Lung (tissue), 12 donors: ENCODE measurements around the gene MELTF. TPM values are rescaled to one million over a fixed set of nuclear protein-coding genes. Genes with fewer than 3 reads are reported as not detected.

Experiments used
- ATAC-seq: fragments of 200-7000 bp; cut with Tn5 transposase; one replicate; pipeline ENCODE4 v1.9.1; 2020; ENCODE audit warnings: moderate number of reproducible peaks; ENCODE audit not compliant: insufficient read depth, low FRiP score
- DNase-seq, 3 donors: peaks; one replicate each; pipeline ENCODE4 v3.0.0-alpha.2; 2013 to 2017
- H3K27ac ChIP-seq, 2 donors: one replicate each; pipeline ENCODE4 v1.5.1; 2013; ENCODE audit warnings: mild to moderate bottlenecking in 2 of 2, moderate library complexity in 2 of 2, control low read depth in 1 of 2, inconsistent platforms in 1 of 2, low read depth in 1 of 2, low read length in 1 of 2
- H3K27me3 ChIP-seq, 3 donors: one replicate each; pipeline ENCODE4 v1.5.1; 2013; ENCODE audit warnings: low read length in 2 of 3; ENCODE audit not compliant: control insufficient read depth in 3 of 3, insufficient read depth in 3 of 3
- H3K36me3 ChIP-seq, 4 donors: one replicate each; pipeline ENCODE4 v1.5.1; 2013; ENCODE audit warnings: low read length in 4 of 4, mild to moderate bottlenecking in 1 of 4, moderate library complexity in 1 of 4; ENCODE audit not compliant: control insufficient read depth in 4 of 4, insufficient read depth in 4 of 4
- H3K4me1 ChIP-seq, 5 donors: one replicate each; pipeline ENCODE4 v1.5.1; 2013; ENCODE audit warnings: low read length in 5 of 5, mild to moderate bottlenecking in 2 of 5, moderate library complexity in 1 of 5; ENCODE audit not compliant: control insufficient read depth in 5 of 5, insufficient read depth in 5 of 5
- H3K4me3 ChIP-seq: one replicate; pipeline ENCODE4 v1.5.1; 2013; ENCODE audit warnings: mild to moderate bottlenecking, control low read depth, moderate library complexity
- H3K9ac ChIP-seq, 2 donors: one replicate each; pipeline ENCODE4 v1.5.1; 2013; ENCODE audit warnings: low read length in 2 of 2, control low read depth in 1 of 2; ENCODE audit not compliant: insufficient read depth in 1 of 2
- H3K9me3 ChIP-seq, 4 donors: one replicate each; pipeline ENCODE4 v1.5.1; 2013; ENCODE audit warnings: low read length in 3 of 4, mild to moderate bottlenecking in 1 of 4, moderate library complexity in 1 of 4; ENCODE audit not compliant: control insufficient read depth in 4 of 4, insufficient read depth in 3 of 4
- WGBS, 2 donors: extraction: QIAGEN DNeasy Blood & Tissue Kit; methylation state at CpG; one replicate each; pipeline ENCODE4 v1.1.7; 2013; 5-methylcytosine and 5-hydroxymethylcytosine counted together
- polyA plus RNA-seq, 2 donors: library from polyadenylated mRNA; stranded (reverse); fragments of 200-250 nt; gene quantifications; one replicate each; pipeline ENCODE4 v1.2.1, GENCODE V29; 2013
- total RNA-seq, 2 donors: library from RNA; depleted of rRNA in 1 of 2; stranded (reverse); fragments of >200 nt in 1 of 2; gene quantifications; one replicate each; pipeline ENCODE4 v1.2.1, GENCODE V29; 2014 to 2021
- TF ChIP-seq, protein P1 (sequence below): IDR thresholded peaks from 2 replicates; pipeline ENCODE4 v1.5.1; 2012; ENCODE audit warnings: mild to moderate bottlenecking; ENCODE audit errors: control extremely low read depth, extremely low read depth
- donor health status: control.
- donor health status: control.
- donor health status: Bipolar disorder and iron deficiency.
- donor health status: healthy.
- donor health status: DM: yes; HTN: yes; CAD: no.

MELTF gene
- total and polyA plus RNA-seq, 4 donors, result 2.6 to 10.6 (median 3.9) TPM

- 94% methylated on average over 15 of the region's 15 CpGs for WGBS, 2 donors
- no peak overlapping the region for H3K4me3 ChIP-seq
- no peaks in the 10 kb centered on the region for H3K36me3 ChIP-seq
- H3K4me1 ChIP-seq, result peaks cover 0 to 4% (median 0%) of the 10 kb centered on the region in 5 donors
- DNase-seq (no peak), ATAC-seq (no peak)
- H3K27me3 ChIP-seq, result no peaks in the 10 kb centered on the region
- TF ChIP-seq, protein P1, sequence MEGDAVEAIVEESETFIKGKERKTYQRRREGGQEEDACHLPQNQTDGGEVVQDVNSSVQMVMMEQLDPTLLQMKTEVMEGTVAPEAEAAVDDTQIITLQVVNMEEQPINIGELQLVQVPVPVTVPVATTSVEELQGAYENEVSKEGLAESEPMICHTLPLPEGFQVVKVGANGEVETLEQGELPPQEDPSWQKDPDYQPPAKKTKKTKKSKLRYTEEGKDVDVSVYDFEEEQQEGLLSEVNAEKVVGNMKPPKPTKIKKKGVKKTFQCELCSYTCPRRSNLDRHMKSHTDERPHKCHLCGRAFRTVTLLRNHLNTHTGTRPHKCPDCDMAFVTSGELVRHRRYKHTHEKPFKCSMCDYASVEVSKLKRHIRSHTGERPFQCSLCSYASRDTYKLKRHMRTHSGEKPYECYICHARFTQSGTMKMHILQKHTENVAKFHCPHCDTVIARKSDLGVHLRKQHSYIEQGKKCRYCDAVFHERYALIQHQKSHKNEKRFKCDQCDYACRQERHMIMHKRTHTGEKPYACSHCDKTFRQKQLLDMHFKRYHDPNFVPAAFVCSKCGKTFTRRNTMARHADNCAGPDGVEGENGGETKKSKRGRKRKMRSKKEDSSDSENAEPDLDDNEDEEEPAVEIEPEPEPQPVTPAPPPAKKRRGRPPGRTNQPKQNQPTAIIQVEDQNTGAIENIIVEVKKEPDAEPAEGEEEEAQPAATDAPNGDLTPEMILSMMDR, result no peak
- no peak overlapping the region for H3K9ac ChIP-seq
- no peak overlapping the region for H3K27ac ChIP-seq
- no peaks in the 10 kb centered on the region for H3K9me3 ChIP-seq
Measured at GRCh38 chr3:196997311-196997710, 32.3 kb downstream of the MELTF start.

- no peak for ATAC-seq
- 80 to 84% methylated on average over 17 of the region's 17 CpGs for WGBS, 2 donors
- TF ChIP-seq, protein P1, result no peak
Measured at GRCh38 chr3:196996454-196997265, 33.0 kb downstream of the MELTF start.

DNA sequence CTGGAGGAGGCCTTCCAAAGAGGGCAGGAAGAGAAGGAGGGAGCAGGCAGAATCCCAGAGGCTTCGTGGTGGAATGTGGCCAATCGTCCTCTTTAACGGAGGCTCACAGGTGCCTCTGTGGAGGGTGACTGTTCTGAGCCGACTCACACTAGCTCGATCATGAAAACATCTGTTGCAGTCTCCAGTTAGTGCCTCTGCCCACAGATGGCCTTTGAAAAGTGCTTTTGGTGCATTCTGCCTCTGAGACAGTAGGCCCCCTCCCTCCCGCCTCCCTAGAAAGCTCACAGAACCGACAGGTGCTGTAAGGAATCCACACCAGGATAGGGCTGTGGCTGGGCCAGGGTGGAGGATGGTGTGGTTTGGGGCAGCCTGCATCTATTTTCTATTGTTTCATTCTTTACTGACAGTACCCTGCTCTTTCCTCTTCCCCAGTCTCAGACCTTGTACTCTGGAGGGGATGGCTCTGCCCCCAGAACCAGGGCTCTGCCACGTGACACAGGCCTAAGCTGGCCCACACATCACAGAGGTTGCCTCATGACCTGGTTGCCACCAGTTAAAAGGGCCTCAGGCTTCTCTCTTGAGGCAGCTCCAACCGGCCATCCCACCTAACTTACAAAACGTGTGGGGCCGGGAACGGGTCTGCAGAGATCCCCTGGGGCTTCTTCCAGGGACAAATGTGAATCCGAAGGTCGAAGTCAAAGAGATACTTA is 33.8 kb downstream of the MELTF start:
- Histone ChIP-seq H3K27me3 (no peaks in the 10 kb centered on the region), H3K36me3 (no peaks in the 10 kb centered on the region), H3K4me3 (no peak overlapping the region), H3K27ac (no peak overlapping the region), H3K4me1 (no peaks in the 10 kb centered on the region), H3K9ac (no peak overlapping the region), H3K9me3 (no peaks in the 10 kb centered on the region)
- no peak for DNase-seq
- no peak for ATAC-seq
- TF ChIP-seq, protein P1, result no peak
- 90% methylated on average over 14 of the region's 14 CpGs for WGBS, 2 donors

More at GRCh38 chr3:196996454-196997265, 33.0 kb downstream of the MELTF start:
- no peak overlapping the region for H3K4me3 ChIP-seq
- no peaks in the 10 kb centered on the region for H3K36me3 ChIP-seq
- no peak for DNase-seq
- no peak overlapping the region for H3K9ac ChIP-seq
- H3K27ac ChIP-seq, result no peak overlapping the region
- peaks cover 0 to under 1% (median 0%) of the 10 kb centered on the region in 5 donors for H3K4me1 ChIP-seq
- no peaks in the 10 kb centered on the region for H3K27me3 ChIP-seq
- H3K9me3 ChIP-seq, result no peaks in the 10 kb centered on the region
